ENCODE results near the gene PSD.

Gene PSD

GRCh38 chr10:102420181-102420713, 1.7 kb upstream of the PSD start:
- DNase-seq (ENCODE audit: low read depth), result no peak

- peak; percentile 57 for DNase-seq (ENCODE audit: low read depth)
Observed at GRCh38 chr10:102419269-102420180, 940 bp upstream of the PSD start.

GRCh38 chr10:102416695-102417094, 1.9 kb downstream of the PSD start:
- DNase-seq (ENCODE audit: low read depth), result no peak

DNA sequence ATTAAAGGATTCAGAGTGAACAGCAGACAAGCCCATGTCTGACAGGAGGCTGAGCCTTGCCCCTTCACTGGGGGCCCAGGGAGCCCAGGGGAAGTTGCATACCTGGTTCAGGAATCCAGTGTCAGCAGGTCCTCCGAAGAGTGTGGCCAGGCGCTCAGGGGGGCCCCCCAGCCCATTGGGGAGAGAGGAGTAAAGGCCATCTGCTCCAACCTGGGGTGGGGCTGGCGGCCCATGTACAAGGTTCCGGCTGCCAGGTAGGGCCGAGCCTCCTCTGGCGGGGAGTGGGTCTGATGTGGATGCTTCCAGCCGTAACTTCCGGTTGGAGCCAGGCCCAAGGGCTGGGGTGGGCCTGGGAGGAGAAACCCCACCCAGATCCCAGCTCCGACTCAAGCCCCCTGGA, 2.3 kb downstream of the PSD start:
- DNase-seq (ENCODE audit: low read depth), result no peak

DNA sequence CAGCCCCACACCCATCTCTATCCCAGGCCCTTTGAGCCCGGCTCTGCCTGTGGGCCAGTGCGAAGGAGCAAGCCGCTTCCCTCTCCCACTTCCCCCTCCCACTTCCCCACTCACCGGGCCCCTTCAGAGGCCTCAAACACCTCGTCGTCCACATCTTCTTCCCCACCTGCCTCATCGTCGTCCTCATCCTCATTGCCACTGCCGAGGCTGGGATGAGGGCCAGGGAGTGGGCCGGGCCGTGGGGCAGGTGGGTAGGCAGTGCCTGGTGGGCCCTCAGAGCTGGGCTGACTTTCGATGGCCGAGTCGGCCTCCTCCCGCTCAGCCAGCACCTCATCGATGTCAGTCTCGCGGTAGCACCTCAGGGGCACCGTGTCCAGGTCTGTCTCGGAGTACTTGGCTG, 3.8 kb downstream of the PSD start:
- no peak for DNase-seq (ENCODE audit: low read depth)

- DNase-seq (ENCODE audit: low read depth), result no peak
Observed at GRCh38 chr10:102413806-102414561, 4.6 kb downstream of the PSD start.

- no peak for DNase-seq (ENCODE audit: low read depth)
Observed at GRCh38 chr10:102413053-102413705, 5.4 kb downstream of the PSD start.

GRCh38 chr10:102412293-102412692, 6.3 kb downstream of the PSD start:
- DNase-seq (ENCODE audit: low read depth), result no peak

DNA sequence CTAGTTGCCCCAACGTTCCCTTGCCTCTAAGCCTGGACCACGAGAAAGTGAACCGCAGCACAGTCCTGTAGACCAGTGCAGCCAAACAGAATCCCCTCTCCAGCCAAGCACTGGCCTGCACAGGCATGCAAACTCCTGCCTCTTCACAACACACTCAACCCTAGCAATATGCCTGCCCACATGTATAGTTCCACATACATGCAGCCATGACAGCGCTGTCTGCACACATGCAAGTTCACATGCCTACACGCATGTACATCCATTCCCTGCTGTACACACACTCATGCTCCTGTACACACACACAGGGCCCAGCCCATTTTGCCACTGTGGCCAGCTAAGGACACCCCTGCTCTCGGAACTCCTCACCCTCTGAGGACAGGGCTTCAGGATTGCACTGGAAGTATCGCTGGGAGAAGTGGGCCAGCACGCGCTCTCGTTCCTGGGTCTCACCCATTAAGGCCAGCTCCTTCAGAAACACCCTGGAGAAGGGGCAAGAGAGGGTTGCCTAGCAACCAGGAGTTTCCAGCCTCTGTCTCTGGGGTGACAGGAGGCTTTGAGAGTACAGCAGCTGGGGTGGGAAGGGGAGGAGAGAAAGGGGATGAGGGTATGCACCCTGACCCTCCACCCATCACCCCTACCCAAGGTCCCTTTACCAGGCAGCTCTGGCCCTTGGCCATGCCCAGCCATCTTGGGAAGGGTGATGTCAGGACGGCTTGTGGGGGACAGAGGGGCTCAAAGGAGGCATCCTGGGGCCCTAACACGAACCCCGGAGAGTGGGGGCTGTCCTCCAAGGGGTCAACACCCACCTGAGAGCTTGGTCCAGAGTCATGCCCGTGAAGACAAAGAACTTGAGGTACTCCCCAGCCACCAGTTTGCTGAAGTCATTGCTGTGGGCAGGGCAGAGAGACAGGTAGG, 7.0 kb downstream of the PSD start:
- no peak for DNase-seq (ENCODE audit: low read depth)

- no peak for DNase-seq (ENCODE audit: low read depth)
Observed at GRCh38 chr10:102410429-102411073, 8.0 kb downstream of the PSD start.

- DNase-seq (ENCODE audit: low read depth), result no peak
Observed at GRCh38 chr10:102409604-102410428, 8.8 kb downstream of the PSD start.

DNA sequence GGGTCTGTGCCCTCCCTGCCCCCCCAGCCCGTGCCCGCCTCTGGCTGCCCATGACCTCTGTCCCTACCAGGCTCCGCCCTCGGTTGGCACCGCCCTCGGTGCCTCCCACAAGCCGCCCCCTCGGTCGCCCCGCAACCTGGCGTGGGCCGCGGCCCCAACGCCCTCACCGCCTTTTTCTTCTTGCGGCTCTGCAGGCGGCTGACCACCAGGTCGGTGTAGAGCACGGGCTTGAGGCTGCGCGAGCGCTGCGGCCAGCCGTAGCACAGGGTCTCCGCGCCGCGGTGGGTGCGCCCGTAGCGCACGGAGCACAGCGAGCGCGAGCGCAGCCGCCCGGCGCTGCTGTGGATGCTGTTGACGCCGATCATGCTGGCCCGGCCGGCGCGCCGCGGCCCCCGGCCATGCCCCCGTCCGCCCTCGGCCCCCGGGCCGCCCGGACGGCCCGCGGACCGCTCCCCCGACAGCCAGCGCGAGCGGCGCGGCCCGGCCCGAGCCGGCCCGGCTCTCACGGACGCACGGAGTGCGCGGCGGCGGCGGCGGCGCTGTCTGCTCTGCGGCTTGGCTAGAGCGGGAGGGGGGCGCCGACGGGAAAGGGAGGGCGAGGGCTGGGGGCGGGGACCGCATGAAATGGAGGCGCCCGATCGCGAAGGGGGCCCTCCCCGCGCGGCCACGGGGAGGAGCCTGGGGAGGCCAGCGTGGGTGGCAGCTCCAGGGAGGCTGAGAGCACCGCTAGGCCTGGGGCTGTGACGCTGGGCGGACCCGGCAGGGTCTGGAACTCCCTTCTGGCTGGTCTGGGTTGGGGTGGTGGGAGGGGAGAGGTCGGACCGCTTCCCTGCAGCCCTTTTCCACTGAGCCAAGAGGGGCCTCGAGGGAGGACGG, 9.6 kb downstream of the PSD start:
- DNase-seq (ENCODE audit: low read depth), result peak; percentile 49

- DNase-seq (ENCODE audit: low read depth), result no peak
Observed at GRCh38 chr10:102408131-102408727, 10.4 kb downstream of the PSD start.

DNA sequence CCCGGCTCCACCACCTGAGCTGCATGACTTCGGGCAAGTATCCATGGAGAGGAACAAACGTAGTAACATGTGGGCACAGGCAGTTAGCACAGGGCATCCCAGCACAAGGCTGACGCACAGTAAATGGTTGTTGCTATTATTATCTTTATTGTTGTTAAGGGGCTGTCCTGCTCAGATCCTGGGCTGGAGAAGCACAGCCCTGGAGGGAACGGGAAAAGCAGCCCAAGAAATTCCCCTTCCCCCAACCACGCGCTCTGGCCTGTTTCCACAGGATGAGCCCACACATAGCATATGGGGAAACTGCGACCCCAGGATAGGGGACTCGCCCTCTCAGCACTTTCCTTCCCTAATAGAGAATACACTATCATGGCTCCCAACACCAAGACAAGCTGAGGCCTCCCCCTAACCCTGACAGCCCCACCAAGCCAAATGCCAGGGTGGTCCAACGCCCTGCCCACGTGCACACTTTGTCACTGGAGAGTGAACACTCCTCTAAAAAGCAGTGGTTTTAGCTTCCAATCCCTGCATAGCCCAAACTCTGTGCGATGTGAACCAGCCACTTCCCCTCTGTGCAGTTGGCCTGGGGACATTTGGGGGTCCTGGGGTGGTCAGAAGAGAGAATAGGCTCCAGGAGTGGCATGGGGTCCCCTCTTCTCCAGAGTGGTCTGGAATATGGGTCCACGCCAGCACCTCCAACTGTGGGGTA, 11.0 kb downstream of the PSD start:
- no peak for DNase-seq (ENCODE audit: low read depth)

DNA sequence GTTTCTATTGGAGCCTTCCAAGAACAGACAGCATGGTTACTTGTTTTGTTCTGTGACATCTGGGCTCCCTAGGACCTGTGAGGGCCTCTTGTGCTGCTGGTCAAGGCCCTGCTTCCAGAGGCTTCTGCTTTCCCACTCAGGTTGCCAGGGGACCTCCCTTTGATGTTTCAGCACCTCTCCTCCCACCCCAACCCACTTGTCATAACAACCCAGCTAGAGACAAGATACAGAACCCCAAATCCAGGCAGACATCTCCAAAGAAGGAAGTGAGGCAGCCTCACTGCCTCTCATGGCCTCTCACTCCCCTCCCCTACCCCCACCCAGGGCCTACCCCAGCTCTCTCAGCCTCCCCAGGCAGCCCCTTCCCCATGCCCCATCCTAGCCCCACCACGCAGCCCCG, 11.8 kb downstream of the PSD start:
- DNase-seq (ENCODE audit: low read depth), result no peak

DNA sequence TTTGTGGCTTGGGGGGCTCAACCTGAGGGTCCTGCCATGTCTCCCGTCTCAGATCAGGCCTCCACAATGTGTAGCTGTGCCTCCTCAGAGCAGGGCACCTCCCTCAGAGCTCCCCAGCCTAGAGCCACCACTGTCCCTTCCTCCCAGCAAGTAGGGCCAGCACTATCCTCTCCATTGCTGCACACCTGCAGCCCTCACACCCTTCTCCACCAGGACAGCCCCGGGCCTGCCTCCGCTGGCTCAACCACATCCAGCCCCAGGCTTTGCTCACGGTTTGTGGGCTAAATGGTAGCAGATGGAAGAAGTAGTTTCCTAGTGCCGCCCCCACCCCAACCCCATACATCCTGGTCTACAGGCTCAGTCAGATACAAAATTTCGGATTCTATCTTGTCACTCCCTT, 13.0 kb downstream of the PSD start:
- no peak for DNase-seq (ENCODE audit: low read depth)

DNA sequence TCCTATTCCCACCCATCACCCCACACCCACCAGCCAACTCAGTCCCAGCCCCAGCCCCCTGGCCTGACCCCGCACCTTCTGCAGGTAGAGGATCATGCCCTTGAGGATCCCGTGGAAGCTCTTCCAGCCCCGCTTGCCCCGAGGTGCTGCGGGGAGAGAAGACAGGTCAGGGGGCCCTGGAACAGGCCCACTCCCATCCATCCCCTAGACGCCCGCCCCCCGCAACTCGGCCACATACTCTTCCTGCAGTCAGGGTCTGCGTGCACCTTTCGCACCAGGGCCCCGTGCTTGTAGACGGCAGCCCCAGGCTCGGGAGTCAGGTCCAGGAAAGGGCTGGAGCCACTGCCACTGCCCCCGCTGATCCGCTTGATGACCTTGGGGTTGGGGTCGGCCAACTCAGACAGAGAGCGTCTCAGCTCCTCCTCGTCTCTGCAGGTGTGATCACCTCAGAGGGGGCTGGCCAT, 13.4 kb downstream of the PSD start:
- DNase-seq (ENCODE audit: low read depth), result no peak
